Astrocyte of the hippocampus (primary cell): ENCODE measurements around the gene C5AR1.
A peak's percentile ranks its signal among the peaks of the same experiment; 100 is the strongest.
"Not testable (repeated sequence)": the region's sequence is repeated elsewhere in the genome, so short reads cannot be mapped to it uniquely, and the experiment has no call there.

Source experiments
- DNase-seq: peaks from one replicate; pipeline ENCODE4 v3.0.0; 2011; ENCODE audit warnings: low read depth, low spot score

The C5AR1 gene

DNA sequence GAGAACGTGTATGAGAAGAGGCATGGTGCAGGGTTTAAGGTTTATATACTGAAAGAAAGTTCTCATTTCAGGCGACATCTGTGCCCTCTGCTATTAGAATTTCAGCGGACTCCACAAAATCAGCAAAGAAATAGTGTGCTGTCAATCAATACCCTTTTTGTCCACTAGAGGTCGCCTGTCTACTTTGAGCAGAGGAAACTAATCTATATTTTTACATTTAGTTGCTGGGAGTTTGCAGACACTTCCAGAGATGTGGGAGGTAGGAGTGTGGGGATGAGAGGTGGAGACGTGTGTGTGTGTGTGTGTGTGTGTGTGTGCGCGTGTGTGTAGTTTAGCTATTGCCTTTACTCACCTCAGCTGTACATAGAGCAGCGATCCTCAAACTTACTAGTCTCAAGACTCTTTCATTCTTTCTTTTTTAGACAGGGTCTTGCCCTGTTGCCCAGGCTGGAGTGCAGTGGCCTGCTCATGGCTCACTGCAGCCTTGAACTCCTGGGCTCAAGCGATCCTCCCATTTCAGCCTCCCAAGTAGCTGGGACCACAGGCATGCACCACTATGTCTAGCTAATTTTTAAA, 25.2 kb upstream of the C5AR1 start:
- DNase-seq, result peak; percentile 78

DNA sequence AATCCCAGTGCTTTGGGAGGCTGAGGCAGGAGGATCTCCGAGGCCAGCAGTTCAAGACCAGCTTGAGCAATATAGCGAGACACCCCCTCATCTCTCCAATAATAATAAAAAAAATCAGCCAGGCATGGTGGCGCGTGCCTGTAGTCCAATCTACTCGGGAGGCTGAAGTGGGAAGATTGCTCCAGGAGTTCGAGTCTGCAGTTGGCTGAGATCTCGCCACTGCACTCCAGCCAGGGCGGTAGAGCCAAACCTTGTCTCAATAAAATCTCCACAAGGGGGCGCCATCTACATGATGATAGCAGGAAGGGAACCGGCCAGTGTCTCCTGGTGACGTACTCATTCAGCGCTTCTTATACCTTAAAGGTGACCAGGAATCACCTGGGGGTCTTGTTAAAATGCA, 13.6 kb upstream of the C5AR1 start:
- DNase-seq, result peak; percentile 88

DNA sequence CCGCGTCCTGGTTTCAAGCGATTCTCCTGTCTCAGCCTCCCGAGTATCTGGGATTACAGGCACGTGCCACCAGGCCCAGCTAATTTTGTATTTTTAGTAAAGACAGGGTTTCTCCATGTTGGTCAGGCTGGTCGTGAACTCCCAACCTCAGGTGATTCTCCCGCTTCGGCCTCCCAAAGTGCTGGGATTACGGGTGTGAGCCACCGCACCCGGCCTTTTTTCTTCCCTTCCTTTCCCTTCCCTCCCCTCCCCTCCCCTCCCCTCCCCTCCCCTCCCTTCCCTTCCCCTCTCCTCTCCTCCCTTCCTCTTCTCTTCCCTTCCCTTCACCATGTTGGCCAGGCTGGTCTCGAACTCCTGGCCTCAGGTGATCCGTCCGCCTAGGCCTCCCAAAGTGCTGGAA, 8.8 kb upstream of the C5AR1 start:
- DNase-seq, result not testable (repeated sequence)

DNA sequence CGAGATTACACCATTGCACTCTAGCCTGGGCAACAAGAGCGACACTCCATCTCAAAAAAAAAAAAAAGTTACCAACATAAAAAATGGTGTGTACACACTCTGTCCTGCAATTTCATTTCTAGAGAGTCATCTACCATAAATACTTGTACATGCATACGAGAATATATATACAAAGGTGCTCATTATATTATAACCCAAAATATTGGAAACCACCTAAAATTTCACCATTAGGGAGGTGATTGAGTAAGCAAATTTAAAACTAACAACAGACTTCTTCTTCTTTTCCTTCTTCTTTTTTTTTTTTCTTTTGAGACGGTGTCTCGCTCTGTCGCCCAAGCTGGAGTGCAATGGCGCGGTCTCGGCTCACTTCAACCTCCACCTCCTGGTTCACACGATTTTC, 7.4 kb upstream of the C5AR1 start:
- DNase-seq, result no peak

DNA sequence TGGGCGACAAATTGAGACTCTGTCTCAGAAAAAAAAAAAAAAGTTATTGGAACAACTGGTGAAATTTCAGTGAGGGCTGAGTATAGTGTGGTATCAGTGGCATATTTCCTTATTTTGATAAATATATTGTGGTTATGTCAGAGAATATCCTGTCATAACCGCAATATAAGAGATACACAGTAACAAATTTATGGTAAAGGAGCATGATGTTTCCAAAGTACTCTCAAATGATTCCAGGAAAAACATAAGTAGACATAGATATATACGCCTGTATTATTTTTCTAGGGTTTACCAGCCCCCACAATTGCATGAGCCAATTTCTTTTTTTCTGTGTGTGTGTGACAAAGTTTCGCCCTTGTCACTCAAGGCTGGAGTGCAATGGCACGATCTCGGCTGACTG, 5.7 kb upstream of the C5AR1 start:
- no peak for DNase-seq

DNA sequence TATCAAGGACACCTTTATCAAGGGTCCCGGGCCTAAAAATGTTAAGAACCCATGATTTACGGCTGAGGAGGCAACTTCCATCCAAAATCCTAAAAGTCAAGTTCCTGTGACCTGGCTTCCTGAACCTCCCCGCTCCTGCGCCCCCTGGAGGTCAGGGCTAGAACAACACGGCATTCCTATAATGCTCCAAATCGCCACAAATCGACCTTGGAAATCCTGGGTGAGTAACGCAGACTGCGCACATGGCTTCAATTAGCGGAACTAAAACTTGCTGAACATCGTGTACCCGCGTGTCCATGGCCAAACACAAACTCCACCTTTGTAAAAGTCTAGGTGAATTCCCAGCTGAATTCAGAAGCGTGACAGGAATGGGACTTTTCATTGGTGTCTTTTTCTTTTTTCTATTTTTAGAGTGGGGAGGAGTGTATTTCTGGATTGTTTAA, 4.3 kb upstream of the C5AR1 start:
- peak; percentile 79 for DNase-seq

DNA sequence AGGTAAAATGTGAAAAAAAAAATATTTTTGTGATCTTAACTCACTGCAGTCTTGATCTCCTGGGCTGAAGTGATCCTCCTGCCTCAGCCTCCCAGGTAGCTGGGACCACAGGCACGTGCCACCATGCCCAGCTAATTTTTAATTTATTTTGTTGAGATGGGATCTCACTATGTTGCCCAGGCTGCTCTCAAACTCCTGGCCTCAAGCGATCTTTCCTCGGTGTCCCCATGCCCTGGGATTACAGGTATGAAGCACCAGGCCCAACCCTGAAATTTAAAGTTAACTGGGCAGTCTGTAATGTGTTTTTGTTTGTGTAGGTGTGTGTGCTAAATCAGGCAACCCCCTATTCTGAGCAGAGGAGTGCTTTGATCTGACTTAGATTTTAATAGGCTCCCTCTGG, 3.4 kb upstream of the C5AR1 start:
- DNase-seq, result no peak

DNA sequence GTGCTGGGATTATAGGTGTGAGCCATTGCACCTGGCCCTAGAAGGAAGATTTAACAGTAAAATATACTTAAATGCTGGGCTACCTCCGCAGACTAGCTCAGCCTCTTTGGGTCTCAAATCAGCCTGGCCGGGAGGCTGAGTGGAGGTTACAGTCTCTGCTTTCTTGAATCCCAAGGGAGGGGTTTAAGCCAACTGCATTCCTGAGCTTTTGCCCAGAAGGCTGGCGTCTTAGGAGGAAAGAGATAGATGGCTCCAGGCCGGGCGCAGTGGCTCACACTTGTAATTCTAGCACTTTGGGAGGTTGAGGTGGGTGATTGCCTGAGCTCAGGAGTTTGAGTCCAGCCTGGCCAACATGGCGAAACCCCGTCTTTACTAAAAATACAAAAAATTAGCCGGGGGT, 623 bp upstream of the C5AR1 start:
- no peak for DNase-seq

DNA sequence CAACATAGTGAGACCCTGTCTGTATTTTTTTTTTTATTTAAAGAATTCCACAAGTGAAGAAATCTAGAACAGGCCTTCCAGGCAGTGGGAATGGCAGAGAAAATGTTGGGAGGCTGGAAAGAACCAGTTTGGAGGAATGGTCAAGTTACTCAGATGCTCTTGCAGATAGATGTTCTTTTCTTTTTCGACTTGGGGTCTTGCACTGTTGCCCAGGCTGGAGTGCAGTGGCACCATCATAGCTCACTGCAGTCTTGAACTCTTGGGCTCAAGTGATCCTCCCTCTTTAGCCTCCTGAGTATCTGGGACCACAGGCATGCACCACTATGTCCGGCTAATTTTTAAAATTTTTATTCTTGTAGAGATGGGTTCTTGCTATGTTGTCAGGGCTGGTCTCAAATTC, 662 bp downstream of the C5AR1 start:
- DNase-seq, result no peak

DNA sequence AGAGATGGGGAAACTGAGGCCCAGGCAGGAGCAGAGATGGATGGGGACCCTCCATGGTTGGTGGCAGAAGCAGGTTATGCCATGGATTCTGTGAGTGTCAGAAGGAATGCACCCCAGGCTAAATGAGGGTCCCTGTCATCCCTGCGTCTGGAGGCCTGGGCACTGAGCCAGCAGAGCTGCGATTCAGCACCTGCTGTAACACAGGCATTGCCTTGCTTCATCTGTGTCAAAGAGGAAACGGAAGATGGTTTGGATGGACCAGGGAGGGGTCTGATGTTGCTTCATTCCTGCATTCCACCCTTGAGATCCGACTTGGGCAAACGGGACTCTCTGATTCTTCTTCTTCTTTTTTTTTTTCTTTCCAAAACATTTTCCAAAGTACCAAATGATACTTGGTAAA, 1.2 kb downstream of the C5AR1 start:
- no peak for DNase-seq

DNA sequence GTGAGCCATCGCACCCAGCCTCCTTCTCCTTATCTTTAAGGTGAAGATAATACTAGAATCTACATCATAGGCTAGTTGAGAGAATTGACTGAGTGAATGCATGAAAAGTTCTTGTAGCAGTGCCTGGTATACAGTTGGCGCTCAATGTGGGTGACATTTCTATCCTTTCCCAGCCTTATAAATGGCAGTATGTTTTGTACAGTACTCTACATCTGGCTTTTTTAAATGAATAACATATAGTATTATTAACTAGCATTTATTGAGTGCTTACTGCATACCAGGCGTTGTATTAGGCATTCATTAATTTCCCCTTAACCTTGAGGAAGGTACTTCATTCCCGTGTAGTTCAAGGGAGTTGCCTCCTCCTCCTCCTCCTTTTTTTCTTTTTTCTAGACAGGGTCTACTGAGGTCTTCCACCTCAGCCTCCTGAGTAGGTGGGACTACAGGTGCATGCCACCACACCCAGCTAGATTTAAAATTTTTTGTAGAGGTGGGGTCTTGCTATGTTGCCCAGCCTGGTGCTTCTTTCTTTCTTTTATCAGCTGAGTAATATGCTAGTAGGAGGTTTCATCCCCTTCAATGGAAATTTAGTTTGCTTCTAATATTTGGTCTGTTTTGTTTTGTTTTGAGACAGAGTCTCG, 2.8 kb downstream of the C5AR1 start:
- no peak for DNase-seq

DNA sequence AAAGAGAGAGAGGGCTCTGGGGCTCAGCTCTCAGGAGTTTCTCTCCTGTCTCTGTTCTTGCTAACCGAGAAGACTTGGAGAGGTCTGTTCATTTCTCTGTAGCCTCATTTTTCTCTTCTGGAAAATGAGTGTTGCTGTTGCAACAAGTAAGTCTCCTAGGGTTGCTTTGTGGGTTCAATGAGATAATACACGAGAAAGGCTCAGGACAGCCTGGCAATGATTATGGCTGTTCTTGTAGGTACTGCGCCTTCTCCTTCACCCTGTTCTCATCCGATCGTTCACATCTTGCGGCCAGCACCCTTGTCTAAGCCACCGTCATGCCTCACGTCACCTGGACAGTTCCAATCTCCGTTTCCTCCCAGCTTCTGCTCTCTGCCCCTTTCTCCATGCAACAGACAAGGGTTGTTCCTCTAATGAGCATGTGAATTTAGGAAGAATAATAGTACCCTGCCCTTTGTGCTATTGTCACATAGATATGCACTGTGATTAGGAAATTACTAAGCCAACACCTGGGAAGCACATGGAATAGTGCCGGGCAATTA, 4.2 kb downstream of the C5AR1 start:
- no peak for DNase-seq

DNA sequence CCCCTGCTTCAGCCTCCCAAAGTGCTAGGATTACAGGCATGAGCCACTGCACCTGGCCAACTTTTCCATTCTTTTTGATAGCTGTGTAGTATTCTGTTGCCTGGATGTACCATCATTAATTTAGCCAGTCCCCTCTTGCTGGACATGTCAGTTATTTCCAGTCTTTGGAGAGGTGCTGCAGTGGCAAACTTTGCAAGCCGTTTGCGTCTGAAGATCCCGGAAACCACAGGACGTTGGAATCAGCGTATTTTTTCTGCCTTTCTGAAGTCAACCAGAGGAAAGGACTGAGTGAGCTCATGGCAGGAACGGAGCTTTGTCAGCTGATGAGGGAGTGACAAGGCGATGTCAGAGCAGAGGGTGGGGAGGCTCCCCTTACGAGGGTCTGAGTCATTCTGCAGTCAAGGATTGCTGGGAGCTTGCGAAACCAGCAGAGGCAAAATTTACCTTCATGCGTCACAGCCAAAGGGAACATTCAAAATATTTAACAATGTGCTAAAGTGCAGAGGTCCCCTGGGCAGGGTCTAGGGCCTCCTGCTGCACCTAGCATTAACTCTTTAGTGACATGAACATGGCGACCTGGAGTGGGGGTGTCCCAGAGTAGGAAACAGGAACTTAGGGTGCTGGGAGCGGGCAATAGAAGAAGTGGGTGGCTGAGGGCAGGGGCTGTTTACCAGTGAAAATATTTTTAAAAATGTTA, 5.6 kb downstream of the C5AR1 start:
- peak; percentile 66 for DNase-seq

DNA sequence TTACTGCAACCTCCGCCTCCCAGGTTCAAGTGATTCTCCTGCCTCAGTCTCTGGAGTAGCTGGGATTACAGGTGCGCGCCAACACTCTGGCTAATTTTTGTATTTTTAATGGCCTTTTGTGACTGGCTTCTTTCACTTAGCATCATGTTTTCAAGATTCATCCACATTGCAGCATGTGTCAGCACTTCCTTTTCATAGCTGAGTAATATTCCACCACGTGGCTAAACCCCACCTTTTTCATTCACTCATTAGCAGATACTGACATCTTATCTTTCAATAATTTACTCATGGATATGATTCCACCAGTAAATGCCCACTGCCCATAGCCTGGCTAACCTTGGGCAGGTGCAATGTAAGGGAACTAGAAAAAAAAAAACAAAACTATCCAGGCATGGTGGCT, 6.9 kb downstream of the C5AR1 start:
- no peak for DNase-seq

DNA sequence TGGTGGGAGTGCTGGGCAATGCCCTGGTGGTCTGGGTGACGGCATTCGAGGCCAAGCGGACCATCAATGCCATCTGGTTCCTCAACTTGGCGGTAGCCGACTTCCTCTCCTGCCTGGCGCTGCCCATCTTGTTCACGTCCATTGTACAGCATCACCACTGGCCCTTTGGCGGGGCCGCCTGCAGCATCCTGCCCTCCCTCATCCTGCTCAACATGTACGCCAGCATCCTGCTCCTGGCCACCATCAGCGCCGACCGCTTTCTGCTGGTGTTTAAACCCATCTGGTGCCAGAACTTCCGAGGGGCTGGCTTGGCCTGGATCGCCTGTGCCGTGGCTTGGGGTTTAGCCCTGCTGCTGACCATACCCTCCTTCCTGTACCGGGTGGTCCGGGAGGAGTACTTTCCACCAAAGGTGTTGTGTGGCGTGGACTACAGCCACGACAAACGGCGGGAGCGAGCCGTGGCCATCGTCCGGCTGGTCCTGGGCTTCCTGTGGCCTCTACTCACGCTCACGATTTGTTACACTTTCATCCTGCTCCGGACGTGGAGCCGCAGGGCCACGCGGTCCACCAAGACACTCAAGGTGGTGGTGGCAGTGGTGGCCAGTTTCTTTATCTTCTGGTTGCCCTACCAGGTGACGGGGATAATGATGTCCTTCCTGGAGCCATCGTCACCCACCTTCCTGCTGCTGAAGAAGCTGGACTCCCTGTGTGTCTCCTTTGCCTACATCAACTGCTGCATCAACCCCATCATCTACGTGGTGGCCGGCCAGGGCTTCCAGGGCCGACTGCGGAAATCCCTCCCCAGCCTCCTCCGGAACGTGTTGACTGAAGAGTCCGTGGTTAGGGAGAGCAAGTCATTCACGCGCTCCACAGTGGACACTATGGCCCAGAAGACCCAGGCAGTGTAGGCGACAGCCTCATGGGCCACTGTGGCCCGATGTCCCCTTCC, 10.5 kb downstream of the C5AR1 start:
- no peak for DNase-seq

DNA sequence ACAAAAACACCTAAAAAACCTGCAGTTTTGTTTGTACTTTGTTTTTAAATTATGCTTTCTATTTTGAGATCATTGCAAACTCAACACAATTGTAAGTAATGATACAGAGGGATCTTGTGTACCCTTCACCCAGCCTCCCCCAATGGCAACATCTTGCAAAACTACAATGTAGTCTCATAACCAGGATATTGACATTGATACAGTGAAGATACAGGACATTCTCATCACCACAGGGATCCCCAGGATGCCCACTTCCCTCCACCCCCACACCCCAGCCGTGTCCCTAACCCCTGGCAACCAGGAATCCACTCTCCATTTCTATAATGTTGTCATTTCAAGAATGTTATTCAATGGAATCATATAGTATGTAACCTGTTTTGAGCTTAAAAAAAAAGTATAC, 12.0 kb downstream of the C5AR1 start:
- DNase-seq, result no peak

DNA sequence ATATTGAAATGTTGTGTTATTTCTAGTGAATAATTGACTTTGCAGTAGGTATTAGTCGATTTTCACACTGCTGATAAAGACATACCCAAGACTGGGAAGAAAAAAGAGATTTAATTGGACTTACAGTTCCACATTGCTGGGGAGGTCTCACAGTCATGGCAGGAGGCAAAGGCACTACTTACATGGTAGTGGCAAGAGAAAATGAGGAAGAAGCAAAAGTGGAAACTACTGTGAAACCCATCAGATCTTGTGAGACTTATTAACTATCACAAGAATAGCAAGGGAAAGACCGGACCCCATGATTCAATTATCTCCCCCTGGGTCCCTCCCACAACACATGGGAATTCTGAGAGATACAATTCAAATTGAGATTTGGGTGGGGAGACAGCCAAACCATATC, 12.4 kb downstream of the C5AR1 start:
- no peak for DNase-seq

DNA sequence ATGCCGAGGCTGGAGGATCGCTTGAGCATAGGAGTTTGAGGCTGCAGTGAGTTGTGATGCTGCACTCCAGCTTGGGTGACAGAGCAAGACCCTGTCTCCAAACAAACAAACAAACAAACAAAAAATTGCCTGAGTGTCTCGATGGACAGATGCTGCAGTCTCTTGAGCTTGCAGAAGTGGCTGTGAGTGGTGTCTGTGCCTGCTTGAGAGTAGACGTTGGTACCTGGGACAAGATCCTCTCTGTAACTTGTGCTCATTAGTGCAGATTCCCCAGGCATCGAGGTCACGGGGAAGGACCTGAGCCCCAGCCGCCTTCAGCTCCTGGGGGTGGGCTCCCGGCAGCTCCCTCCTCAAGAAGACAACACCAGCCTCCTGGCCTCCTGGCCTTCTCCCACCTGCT, 13.7 kb downstream of the C5AR1 start:
- DNase-seq, result no peak

DNA sequence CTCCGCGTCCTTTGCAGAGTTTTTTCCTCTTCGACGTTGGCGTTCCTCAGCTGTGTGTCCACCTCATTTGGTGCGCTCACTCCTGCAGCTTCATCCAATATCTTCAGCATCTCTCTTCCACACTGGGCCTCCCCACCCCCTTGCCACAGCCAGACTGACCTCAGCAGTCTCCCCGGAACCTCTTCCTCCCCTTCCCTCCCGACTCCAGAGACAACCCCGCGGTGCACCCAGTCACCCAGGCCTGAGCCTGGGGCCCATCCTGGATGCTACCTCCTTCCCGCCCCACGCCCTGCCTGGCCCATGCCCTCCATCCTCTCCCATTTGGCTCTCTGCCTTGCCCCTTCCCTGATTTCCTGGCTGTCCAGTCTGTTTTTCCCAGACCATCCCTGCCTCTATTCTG, 14.2 kb downstream of the C5AR1 start:
- DNase-seq, result no peak

DNA sequence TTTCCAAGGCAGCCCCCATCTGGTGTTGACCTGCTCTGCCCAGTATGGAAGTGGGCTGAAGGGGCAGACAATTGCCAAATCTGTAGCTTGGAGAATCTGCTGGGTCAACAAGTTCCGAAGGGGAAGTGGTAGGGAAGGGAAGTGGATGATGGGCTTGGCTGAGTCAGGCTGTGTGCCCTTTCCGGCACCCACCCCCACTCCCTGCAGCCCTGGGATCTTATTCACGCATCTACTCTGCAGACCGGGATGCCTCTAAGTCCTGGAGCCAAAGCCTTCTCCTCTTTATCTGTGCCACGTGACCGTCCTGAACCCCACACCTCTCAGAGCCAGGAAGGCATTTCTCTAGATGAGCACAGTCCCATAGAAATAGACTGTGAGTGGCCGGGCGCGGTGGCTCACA, 14.8 kb downstream of the C5AR1 start:
- DNase-seq, result no peak

DNA sequence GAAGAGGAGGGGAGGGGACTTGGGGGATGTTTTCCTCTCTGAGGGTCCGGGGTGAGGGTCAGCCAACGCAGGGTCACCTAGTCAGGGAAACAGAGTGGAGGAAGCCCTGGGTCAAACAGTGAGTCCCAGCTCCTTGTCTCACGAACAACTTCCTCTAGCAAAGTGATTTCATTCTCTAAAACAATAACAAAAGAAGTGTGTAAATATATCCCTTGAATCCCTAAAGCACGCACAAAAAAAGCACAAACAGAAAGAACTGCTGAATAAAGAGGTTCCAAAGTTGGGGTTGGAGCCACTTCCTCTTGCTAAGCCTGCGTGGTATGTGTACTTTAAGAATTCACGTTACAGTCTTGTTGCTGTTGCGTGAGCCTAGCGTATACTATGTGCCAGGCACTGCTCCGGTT, 20.8 kb downstream of the C5AR1 start:
- DNase-seq, result no peak

DNA sequence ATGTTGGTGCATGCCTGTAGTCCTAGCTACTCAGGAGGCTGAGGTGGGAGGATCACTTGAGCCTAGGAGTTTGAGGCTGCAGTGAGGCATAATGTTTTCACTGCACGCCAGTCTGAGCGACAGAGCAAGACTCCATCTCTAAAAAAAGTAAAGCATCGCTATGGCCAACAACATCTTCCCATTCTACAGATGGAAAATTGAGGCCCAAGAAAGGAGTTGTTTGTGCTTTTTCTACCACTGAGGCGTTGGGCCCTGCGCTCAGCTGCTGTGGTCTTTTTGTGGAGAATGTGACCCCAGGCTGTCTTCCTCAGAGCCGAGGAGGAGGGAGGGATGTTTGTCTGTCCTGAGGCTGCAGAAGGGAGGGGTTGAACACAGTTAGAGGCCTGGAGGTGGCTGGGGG, 21.8 kb downstream of the C5AR1 start:
- no peak for DNase-seq
